A549 (cell line): ENCODE results near the gene MBP.

Experiments
- CBX2 ChIP-seq: fragments of 200-600 bp; sonication (generic); IDR thresholded peaks from 2 replicates; pipeline ENCODE4 v1.6.1; 2016; ENCODE audit warnings: low read depth, mild to moderate bottlenecking, borderline replicate concordance
- EP300 ChIP-seq, 2 experiments: fragments of >200 bp; sonication (Bioruptor Twin); formaldehyde crosslinking; IDR thresholded peaks; 2 replicates in 1 of 2; 3 replicates in 1 of 2; pipeline ENCODE4 v1.6.1; 2016 to 2017
- HDAC2 ChIP-seq: fragments of 200-600 bp; sonication (generic); IDR thresholded peaks from 2 replicates; pipeline ENCODE4 v1.6.1; 2016
- HOXB13 ChIP-seq: fragments of 250-450 bp; sonication (Bioruptor Pico); IDR thresholded peaks from 2 replicates; pipeline ENCODE4 v1.5.0; 2020; ENCODE audit warnings: low read depth, mild to moderate bottlenecking, moderate library complexity
- JUN ChIP-seq, 2 experiments: fragments of >200 bp; sonication (Bioruptor Twin); formaldehyde crosslinking; IDR thresholded peaks; 2 replicates in 1 of 2; 3 replicates in 1 of 2; pipeline ENCODE4 v1.6.1; 2016 to 2017
- KDM1A ChIP-seq: fragments of 200-600 bp; sonication (generic); IDR thresholded peaks from 2 replicates; pipeline ENCODE4 v1.6.1; 2016; ENCODE audit warnings: low read depth, mild to moderate bottlenecking
- NR3C1 ChIP-seq: fragments of >200 bp; sonication (Bioruptor Twin); formaldehyde crosslinking; IDR thresholded peaks from 3 replicates; pipeline ENCODE4 v1.6.1; 2017
- POLR2A ChIP-seq: IDR thresholded peaks from 2 replicates; pipeline ENCODE4 v1.6.1; 2012; ENCODE audit warnings: mild to moderate bottlenecking, low read length
- RCOR1 ChIP-seq: fragments of 150-350 bp; IDR thresholded peaks from 2 replicates; pipeline ENCODE4 v1.6.1; 2014; ENCODE audit warnings: antibody characterized with exemption, low read length, low read depth
- RFX5 ChIP-seq: fragments of 450-650 bp; IDR thresholded peaks from 2 replicates; pipeline ENCODE4 v1.7.1; 2014; ENCODE audit warnings: antibody characterized with exemption, mild to moderate bottlenecking, moderate library complexity
- ZSCAN20 ChIP-seq: fragments of 250-450 bp; sonication (Bioruptor Pico); IDR thresholded peaks from 2 replicates; pipeline ENCODE4 v1.8.0; 2022; ENCODE audit warnings: mild to moderate bottlenecking, moderate library complexity
- TF ChIP-seq, protein P1 (sequence below): fragments of >200 bp; sonication (Bioruptor Twin); formaldehyde crosslinking; IDR thresholded peaks from 3 replicates; pipeline ENCODE4 v1.5.1; 2016

DNA sequence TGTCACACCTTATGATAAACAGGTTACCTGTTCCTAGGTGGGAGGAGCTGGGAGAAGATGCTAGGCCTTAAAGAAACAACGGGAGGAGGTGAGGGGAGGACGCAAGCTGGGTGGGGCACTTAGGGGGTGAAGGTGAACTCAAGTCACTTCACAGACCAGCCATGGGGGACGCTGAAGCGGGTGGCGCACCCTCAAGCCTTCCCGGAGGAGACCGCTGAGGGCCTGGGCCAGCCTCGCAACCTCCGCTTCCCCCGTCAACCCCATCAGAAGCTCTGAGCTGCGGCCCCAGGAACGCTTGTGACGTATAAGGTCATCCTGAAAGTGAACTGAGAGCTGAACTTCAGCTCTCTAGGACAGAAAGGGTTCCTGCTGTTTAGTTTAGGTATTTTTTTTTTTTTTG lies 133.5 kb downstream of the MBP start:
- TF ChIP-seq RFX5 (no peak), RCOR1 (no peak), POLR2A (no peak), HOXB13 (CRISPR knock-in tag) (no peak), HDAC2 (no peak), NR3C1 (no peak), ZSCAN20 (CRISPR knock-in tag) (no peak), KDM1A (no peak), CBX2 (no peak), EP300 (IDR thresholded peaks at IDR 0.05) (no peak), JUN (IDR thresholded peaks at IDR 0.05) (no peak)
- TF ChIP-seq, protein P1, sequence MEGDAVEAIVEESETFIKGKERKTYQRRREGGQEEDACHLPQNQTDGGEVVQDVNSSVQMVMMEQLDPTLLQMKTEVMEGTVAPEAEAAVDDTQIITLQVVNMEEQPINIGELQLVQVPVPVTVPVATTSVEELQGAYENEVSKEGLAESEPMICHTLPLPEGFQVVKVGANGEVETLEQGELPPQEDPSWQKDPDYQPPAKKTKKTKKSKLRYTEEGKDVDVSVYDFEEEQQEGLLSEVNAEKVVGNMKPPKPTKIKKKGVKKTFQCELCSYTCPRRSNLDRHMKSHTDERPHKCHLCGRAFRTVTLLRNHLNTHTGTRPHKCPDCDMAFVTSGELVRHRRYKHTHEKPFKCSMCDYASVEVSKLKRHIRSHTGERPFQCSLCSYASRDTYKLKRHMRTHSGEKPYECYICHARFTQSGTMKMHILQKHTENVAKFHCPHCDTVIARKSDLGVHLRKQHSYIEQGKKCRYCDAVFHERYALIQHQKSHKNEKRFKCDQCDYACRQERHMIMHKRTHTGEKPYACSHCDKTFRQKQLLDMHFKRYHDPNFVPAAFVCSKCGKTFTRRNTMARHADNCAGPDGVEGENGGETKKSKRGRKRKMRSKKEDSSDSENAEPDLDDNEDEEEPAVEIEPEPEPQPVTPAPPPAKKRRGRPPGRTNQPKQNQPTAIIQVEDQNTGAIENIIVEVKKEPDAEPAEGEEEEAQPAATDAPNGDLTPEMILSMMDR, result no peak
